Measurements from ENCODE around the gene VPS9D1.

DNA sequence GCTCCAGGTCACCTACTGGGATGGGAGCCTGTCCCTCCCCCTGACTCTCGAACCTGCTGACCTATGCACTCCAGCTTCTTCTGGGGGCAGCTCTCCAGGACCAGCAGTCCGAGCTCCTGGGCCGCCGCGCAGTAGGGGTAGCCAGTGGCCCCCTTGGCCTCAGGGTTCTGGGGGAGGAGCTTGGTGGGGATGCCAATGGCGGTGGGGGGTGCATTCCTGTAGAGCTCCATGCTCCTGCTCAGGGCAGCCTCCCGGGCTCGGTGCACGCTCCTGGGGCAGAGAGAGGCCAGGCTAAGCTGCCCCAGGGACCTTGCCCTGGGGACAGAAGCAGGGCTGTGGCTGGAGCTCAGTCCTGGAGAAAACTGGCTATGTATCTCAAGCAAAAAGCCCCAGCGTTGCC, 11.5 kb downstream of the VPS9D1 start:
- no peak for TF ChIP-seq EZH2 (IDR thresholded peaks at IDR 0.05; ENCODE audit: insufficient read depth, poor library complexity, severe bottlenecking)
- TF ChIP-seq EZH2phosphoT487 (IDR thresholded peaks at IDR 0.05; ENCODE audit: insufficient read depth, low read depth): no peak
